HepG2 (cell line): Measurements from ENCODE around the gene SLC6A8. TPM values are rescaled to one million over a fixed set of nuclear protein-coding genes. Genes with fewer than 3 reads are reported as not detected.

Experiments
- ATAC-seq: fragments of 200-7000 bp; cut with Tn5 transposase; 3 replicates; pipeline ENCODE4 v1.9.1; 2020; ENCODE audit warnings: mild to moderate bottlenecking, moderate library complexity
- BruUV-seq: library from RNA; stranded (reverse); fragments of 400-500 nt; replicated peaks from 2 replicates; lab custom pipeline; 2021; lab: Mats Ljungman, UMichigan
- CTCF ChIA-PET: fragments of 300-600 bp; formaldehyde crosslinking; extraction: SDS; loops from one replicate; lab custom pipeline; 2021; ENCODE audit warnings: low total read pairs, inconsistent platforms, low intra/inter-chr PET ratio; lab: Yijun Ruan, JAX
- POLR2A ChIA-PET: fragments of 350-600 bp; sonication (Branson Sonifier 250); formaldehyde crosslinking; loops from one replicate; lab custom pipeline; 2020; ENCODE audit warnings: antibody characterized with exemption, inconsistent platforms; lab: Yijun Ruan, JAX
- DNase-seq: peaks from one replicate; pipeline ENCODE4 v3.0.0-alpha.2; 2015; ENCODE audit warnings: low spot score
- FAIRE-seq: peaks from 3 replicates; lab custom pipeline; 2011; peaks lifted over from hg19 to GRCh38; lab: Jason Lieb, UNC
- H2AFZ ChIP-seq: one replicate; pipeline ENCODE4 v1.6.1; 2011; ENCODE audit warnings: low read length, inconsistent platforms
- H3K27ac ChIP-seq: fragments of 300-600 bp; 3 replicates; pipeline ENCODE4 v1.8.0; 2011; ENCODE audit warnings: mixed run types, mild to moderate bottlenecking, mixed read lengths, low read length, inconsistent platforms; ENCODE audit not compliant: insufficient read depth; ENCODE audit errors: extremely low read length
- H3K27me3 ChIP-seq, 2 experiments: fragments of 200-600 bp in 1 of 2; 2 replicates in 1 of 2; 3 replicates in 1 of 2; pipeline versions ENCODE4 v1.6.0 to v1.8.0; 2011; ENCODE audit warnings: low read length in 2 of 2, mild to moderate bottlenecking in 2 of 2, moderate library complexity in 2 of 2, inconsistent platforms in 1 of 2; ENCODE audit not compliant: insufficient read depth in 2 of 2, control insufficient read depth in 1 of 2
- H3K36me3 ChIP-seq, 2 experiments: fragments of 200-600 bp in 1 of 2; replicated peaks in 1 of 2; 2 replicates in 1 of 2; 3 replicates in 1 of 2; pipeline versions ENCODE4 v1.5.1 to v1.8.0; 2011; ENCODE audit warnings: low read length in 2 of 2, inconsistent platforms in 1 of 2; ENCODE audit not compliant: insufficient read depth in 2 of 2, control insufficient read depth in 1 of 2
- H3K4me1 ChIP-seq: 2 replicates; pipeline ENCODE4 v1.5.1; 2012; ENCODE audit warnings: low read length, inconsistent platforms; ENCODE audit not compliant: insufficient read depth
- H3K4me2 ChIP-seq: 2 replicates; pipeline ENCODE4 v1.6.0; 2011; ENCODE audit warnings: low read depth, low read length, inconsistent platforms
- H3K4me3 ChIP-seq, 3 experiments: fragments of 200-600 bp in 1 of 3; sonication (generic), shearing (Covaris generic) in 1 of 3; replicated peaks in 1 of 3; 2 replicates each; pipeline ENCODE4 v1.5.1; 2011 to 2016; ENCODE audit warnings: low read length in 3 of 3, inconsistent platforms in 2 of 3, low read depth in 2 of 3, mild to moderate bottlenecking in 2 of 3, control low read depth in 1 of 3, mixed read lengths in 1 of 3; ENCODE audit not compliant: insufficient read depth in 1 of 3
- H3K79me2 ChIP-seq: one replicate; pipeline ENCODE4 v1.6.1; 2011; ENCODE audit warnings: low read length, inconsistent platforms; ENCODE audit not compliant: insufficient read depth
- H3K9ac ChIP-seq: 2 replicates; pipeline ENCODE4 v1.6.0; 2011; ENCODE audit warnings: mild to moderate bottlenecking, low read depth, low read length, inconsistent platforms; ENCODE audit not compliant: insufficient read depth
- H3K9me3 ChIP-seq: 2 replicates; pipeline ENCODE4 v1.5.1; 2012; ENCODE audit warnings: mild to moderate bottlenecking, low read length
- H4K20me1 ChIP-seq: 2 replicates; pipeline ENCODE4 v1.6.0; 2011; ENCODE audit warnings: inconsistent platforms, mild to moderate bottlenecking, low read length, moderate library complexity; ENCODE audit not compliant: insufficient read depth
- HMG20B ChIP-seq: conservative IDR thresholded peaks from 2 replicates; pipeline ENCODE4 v1.6.1; 2016; ENCODE audit warnings: missing genetic modification reagents, missing compliant biosample characterization
- NFIB ChIP-seq: sonication (generic); formaldehyde crosslinking; IDR thresholded peaks from 2 replicates; pipeline ENCODE4 v1.9.0; 2021; ENCODE audit warnings: missing genetic modification reagents, mild to moderate bottlenecking, borderline replicate concordance
- PAWR ChIP-seq: sonication (generic); formaldehyde crosslinking; IDR thresholded peaks from 2 replicates; pipeline ENCODE4 v1.4.0; 2020; ENCODE audit warnings: missing genetic modification reagents, mild to moderate bottlenecking, borderline replicate concordance
- SCMH1 ChIP-seq: sonication (generic); formaldehyde crosslinking; IDR thresholded peaks from 2 replicates; pipeline ENCODE4 v1.9.0; 2021; ENCODE audit warnings: missing genetic modification reagents, mild to moderate bottlenecking, borderline replicate concordance
- ZNF746 ChIP-seq: sonication (generic); formaldehyde crosslinking; IDR thresholded peaks from 2 replicates; pipeline ENCODE4 v1.8.0; 2022; ENCODE audit warnings: mild to moderate bottlenecking, missing genetic modification reagents
- WGBS: methylation state at CpG from one replicate; pipeline ENCODE4 v1.1.6; 2017; ENCODE audit warnings: low lambda C conversion rate; 5-methylcytosine and 5-hydroxymethylcytosine counted together
- in situ Hi-C: cut with HindIII; loops from 2 replicates; pipeline ENCODE4 v1.10.0; 2017; ENCODE audit warnings: low pct_unique_long_range_greater_than_20kb; ENCODE audit not compliant: extremely low pct_ligation_motif_present
- intact Hi-C: fragments of 100-400 bp; cut with micrococcal nuclease; formaldehyde crosslinking; loops from one replicate; pipeline ENCODE4 v1.10.0; 2022; ENCODE audit not compliant: unreplicated experiment
- polyA plus RNA-seq, 8 experiments: library from polyadenylated mRNA; depleted of rRNA in 3 of 8; stranded (reverse) in 7 of 8; unstranded in 1 of 8; fragments of >200 nt; fragmentation: Illumina TruSeq in 4 of 8; extraction: Trizol in 4 of 8; gene quantifications; 2 replicates each; pipeline versions ENCODE4 v1.2.1 to v1.2.3, GENCODE V29; 2011 to 2016; ENCODE audit warnings: low read depth in 4 of 8, missing spikeins in 1 of 8, mixed read lengths in 1 of 8; ENCODE audit not compliant: insufficient read depth in 1 of 8
- total RNA-seq, 5 experiments: library from RNA; depleted of rRNA; stranded (reverse); fragments of >200 nt; fragmentation: Illumina TruSeq; extraction: Trizol; gene quantifications; 2 replicates each; pipeline ENCODE4 v1.2.3, GENCODE V29; 2016; ENCODE audit warnings: low read depth in 1 of 5
- TF ChIP-seq, protein P1 (sequence below): sonication (generic); formaldehyde crosslinking; IDR thresholded peaks from 2 replicates; pipeline ENCODE4 v1.5.0; 2020; ENCODE audit warnings: mild to moderate bottlenecking, missing genetic modification reagents, borderline replicate concordance
- TF ChIP-seq, protein P2 (sequence below): sonication (generic); formaldehyde crosslinking; IDR thresholded peaks from 2 replicates; pipeline ENCODE4 v1.5.0; 2020; ENCODE audit warnings: missing genetic modification reagents, mild to moderate bottlenecking, borderline replicate concordance
- TF ChIP-seq, protein P3 (sequence below): sonication (generic); formaldehyde crosslinking; IDR thresholded peaks from 2 replicates; pipeline ENCODE4 v1.8.1; 2023; ENCODE audit warnings: mild to moderate bottlenecking, inconsistent platforms, moderate library complexity, missing genetic modification reagents, borderline replicate concordance
- TF ChIP-seq, protein P4 (sequence below): sonication (generic); formaldehyde crosslinking; IDR thresholded peaks from 2 replicates; pipeline ENCODE4 v1.8.0; 2022; ENCODE audit warnings: missing genetic modification reagents, mild to moderate bottlenecking, moderate library complexity, borderline replicate concordance
- TF ChIP-seq, protein P5 (sequence below): IDR thresholded peaks from 2 replicates; pipeline ENCODE4 v1.6.1; 2016; ENCODE audit warnings: mild to moderate bottlenecking, missing biosample characterization, missing genetic modification reagents

The SLC6A8 gene
- total and polyA plus RNA-seq, 2 of the 13 experiments (the other 11 are each of a cell fraction or from before 2014, with no cell fraction given) = 13.9 to 176 TPM

DNA sequence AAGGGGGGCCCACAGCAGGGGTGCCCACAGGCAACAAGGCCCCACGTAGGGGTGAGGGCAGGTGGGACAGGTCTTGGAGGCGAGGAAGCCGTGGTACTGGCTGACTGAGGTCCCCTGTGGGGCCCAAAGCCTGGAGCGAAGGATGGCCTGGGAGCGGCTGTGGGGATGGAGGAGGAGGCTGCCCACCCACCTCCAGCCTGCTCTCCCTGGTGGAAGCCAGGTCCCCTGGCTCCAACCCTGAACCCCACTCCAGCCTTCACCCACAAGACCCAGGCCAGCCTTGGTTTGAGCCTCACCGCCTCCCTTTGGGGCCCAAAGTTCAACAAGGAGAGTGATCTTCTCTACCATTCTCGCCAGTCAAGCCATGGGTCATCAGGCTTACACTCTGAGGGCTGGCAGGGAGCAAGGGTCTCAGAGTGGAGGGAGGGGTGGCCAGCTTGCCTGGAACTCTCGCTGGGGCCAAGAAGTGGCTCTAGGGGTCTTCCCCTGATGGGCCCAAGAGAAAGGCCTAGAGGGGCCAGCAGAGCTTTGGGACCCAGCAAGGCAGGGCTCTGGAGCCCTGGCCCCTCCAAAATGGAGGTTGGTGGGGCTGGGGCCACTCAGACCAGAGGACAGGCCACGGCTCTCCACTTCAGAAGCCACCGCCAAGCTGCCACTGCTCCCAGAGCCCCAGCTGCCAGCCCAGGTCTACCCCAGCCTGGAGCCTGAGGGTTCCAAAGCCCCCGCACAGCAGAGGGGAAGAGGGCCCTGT is 19.1 kb upstream of the SLC6A8 start:
- Histone ChIP-seq H3K27ac (no peak overlapping the region), H4K20me1 (no peaks in the 10 kb centered on the region), H3K4me3 (no peak overlapping the region), H3K4me1 (peaks cover 45% of the 10 kb centered on the region), H3K4me2 (no peak overlapping the region; the same call in 1 of the 2 replicates), H3K9ac (no peak overlapping the region), H3K79me2 (no peaks in the 10 kb centered on the region), H3K27me3 (peaks cover 0 to 14% of the 10 kb centered on the region in 2 experiments; a peak in 2 of 5 replicates), H3K36me3 (no peaks in the 10 kb centered on the region), H2AFZ (no peak overlapping the region), H3K9me3 (no peaks in the 10 kb centered on the region)
- ATAC-seq = peak; percentile 44
- POLR2A ChIA-PET = interaction anchor here (1.3 to 1.5 kb wide), 3 partner anchors 23 to 129 kb away, joined by 3 to 7 read pairs (median 4); partner anchors contain the start of gene DUSP9
- intact Hi-C loops = loop anchor here (1.0 to 2.0 kb wide), 2 partner anchors 114 to 129 kb away; no protein-coding TSS in a partner anchor
- no TSS peak for BruUV-seq
- in situ Hi-C loops = loop anchor here (5.0 to 25.0 kb wide), 2 partner anchors 111 to 706 kb away; no protein-coding TSS in a partner anchor
- WGBS = 60% methylated on average over 1 of the region's 11 CpGs
- FAIRE-seq = no peak
- no peak for DNase-seq
- CTCF ChIA-PET = interaction anchor here (1.1 to 3.1 kb wide), 5 partner anchors 40 to 129 kb away, joined by 3 to 35 read pairs (median 17); no protein-coding TSS in a partner anchor
- TF ChIP-seq, protein P1, sequence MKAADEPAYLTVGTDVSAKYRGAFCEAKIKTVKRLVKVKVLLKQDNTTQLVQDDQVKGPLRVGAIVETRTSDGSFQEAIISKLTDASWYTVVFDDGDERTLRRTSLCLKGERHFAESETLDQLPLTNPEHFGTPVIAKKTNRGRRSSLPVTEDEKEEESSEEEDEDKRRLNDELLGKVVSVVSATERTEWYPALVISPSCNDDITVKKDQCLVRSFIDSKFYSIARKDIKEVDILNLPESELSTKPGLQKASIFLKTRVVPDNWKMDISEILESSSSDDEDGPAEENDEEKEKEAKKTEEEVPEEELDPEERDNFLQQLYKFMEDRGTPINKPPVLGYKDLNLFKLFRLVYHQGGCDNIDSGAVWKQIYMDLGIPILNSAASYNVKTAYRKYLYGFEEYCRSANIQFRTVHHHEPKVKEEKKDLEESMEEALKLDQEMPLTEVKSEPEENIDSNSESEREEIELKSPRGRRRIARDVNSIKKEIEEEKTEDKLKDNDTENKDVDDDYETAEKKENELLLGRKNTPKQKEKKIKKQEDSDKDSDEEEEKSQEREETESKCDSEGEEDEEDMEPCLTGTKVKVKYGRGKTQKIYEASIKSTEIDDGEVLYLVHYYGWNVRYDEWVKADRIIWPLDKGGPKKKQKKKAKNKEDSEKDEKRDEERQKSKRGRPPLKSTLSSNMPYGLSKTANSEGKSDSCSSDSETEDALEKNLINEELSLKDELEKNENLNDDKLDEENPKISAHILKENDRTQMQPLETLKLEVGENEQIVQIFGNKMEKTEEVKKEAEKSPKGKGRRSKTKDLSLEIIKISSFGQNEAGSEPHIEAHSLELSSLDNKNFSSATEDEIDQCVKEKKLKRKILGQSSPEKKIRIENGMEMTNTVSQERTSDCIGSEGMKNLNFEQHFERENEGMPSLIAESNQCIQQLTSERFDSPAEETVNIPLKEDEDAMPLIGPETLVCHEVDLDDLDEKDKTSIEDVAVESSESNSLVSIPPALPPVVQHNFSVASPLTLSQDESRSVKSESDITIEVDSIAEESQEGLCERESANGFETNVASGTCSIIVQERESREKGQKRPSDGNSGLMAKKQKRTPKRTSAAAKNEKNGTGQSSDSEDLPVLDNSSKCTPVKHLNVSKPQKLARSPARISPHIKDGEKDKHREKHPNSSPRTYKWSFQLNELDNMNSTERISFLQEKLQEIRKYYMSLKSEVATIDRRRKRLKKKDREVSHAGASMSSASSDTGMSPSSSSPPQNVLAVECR (CRISPR knock-in tag) = no peak
- TF ChIP-seq PAWR (CRISPR knock-in tag) (no peak), SCMH1 (CRISPR knock-in tag) (no peak), NFIB (CRISPR knock-in tag) (no peak), HMG20B (CRISPR knock-in tag) (no peak), ZNF746 (CRISPR knock-in tag) (no peak)
- TF ChIP-seq, protein P2, sequence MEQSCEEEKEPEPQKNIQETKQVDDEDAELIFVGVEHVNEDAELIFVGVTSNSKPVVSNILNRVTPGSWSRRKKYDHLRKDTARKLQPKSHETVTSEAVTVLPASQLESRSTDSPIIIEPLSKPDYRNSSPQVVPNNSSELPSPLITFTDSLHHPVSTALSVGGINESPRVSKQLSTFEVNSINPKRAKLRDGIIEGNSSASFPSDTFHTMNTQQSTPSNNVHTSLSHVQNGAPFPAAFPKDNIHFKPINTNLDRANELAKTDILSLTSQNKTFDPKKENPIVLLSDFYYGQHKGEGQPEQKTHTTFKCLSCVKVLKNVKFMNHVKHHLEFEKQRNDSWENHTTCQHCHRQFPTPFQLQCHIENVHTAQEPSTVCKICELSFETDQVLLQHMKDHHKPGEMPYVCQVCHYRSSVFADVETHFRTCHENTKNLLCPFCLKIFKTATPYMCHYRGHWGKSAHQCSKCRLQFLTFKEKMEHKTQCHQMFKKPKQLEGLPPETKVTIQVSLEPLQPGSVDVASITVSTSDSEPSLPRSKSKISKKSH = no peak
- TF ChIP-seq, protein P3, sequence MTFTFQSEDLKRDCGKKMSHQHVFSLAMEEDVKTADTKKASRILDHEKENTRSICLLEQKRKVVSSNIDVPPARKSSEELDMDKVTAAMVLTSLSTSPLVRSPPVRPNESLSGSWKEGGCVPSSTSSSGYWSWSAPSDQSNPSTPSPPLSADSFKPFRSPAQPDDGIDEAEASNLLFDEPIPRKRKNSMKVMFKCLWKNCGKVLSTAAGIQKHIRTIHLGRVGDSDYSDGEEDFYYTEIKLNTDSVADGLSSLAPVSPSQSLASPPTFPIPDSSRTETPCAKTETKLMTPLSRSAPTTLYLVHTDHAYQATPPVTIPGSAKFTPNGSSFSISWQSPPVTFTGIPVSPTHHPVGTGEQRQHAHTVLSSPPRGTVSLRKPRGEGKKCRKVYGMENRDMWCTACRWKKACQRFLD (CRISPR knock-in tag) = no peak
- TF ChIP-seq, protein P4, sequence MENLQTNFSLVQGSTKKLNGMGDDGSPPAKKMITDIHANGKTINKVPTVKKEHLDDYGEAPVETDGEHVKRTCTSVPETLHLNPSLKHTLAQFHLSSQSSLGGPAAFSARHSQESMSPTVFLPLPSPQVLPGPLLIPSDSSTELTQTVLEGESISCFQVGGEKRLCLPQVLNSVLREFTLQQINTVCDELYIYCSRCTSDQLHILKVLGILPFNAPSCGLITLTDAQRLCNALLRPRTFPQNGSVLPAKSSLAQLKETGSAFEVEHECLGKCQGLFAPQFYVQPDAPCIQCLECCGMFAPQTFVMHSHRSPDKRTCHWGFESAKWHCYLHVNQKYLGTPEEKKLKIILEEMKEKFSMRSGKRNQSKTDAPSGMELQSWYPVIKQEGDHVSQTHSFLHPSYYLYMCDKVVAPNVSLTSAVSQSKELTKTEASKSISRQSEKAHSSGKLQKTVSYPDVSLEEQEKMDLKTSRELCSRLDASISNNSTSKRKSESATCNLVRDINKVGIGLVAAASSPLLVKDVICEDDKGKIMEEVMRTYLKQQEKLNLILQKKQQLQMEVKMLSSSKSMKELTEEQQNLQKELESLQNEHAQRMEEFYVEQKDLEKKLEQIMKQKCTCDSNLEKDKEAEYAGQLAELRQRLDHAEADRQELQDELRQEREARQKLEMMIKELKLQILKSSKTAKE (CRISPR knock-in tag) = no peak
- TF ChIP-seq, protein P5, sequence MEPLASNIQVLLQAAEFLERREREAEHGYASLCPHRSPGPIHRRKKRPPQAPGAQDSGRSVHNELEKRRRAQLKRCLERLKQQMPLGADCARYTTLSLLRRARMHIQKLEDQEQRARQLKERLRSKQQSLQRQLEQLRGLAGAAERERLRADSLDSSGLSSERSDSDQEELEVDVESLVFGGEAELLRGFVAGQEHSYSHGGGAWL = no peak
